Colonic mucosa (tissue), 4 donors: Measurements from ENCODE around the gene CD40LG. TPM values are rescaled to one million over a fixed set of nuclear protein-coding genes. Genes with fewer than 3 reads are reported as not detected.

Experiments
- DNase-seq: peaks from one replicate; pipeline ENCODE4 v3.0.0-alpha.2; 2020
- H3K27ac ChIP-seq: fragments of 200-600 bp; one replicate; pipeline ENCODE4 v1.8.0; 2021
- H3K27me3 ChIP-seq: fragments of 200-600 bp; one replicate; pipeline ENCODE4 v1.8.0; 2021
- H3K36me3 ChIP-seq: fragments of 200-600 bp; one replicate; pipeline ENCODE4 v1.8.0; 2021
- H3K4me1 ChIP-seq: fragments of 200-600 bp; one replicate; pipeline ENCODE4 v1.8.0; 2021; ENCODE audit warnings: mild to moderate bottlenecking
- H3K4me3 ChIP-seq: fragments of 200-600 bp; one replicate; pipeline ENCODE4 v1.8.0; 2021
- H3K9ac ChIP-seq, 2 donors: one replicate each; pipeline ENCODE4 v1.7.0; 2013; ENCODE audit warnings: control low read depth in 2 of 2, low read depth in 2 of 2, low read length in 2 of 2
- H3K9me3 ChIP-seq: fragments of 200-600 bp; one replicate; pipeline ENCODE4 v1.8.0; 2021
- intact Hi-C: fragments of 100-400 bp; cut with DNase I; formaldehyde crosslinking; loops from one replicate; pipeline ENCODE4 v1.14.1; 2022
- total RNA-seq, 2 donors: library from RNA; stranded (reverse); fragmentation: NEBNext Ultra II Directional in 1 of 2; extraction: Animal tissue kit (Norgen Biotek cat#: 25700) in 1 of 2; gene quantifications; one replicate each; pipeline ENCODE4 v1.2.1, GENCODE V29; 2021
- TF ChIP-seq, protein P1 (sequence below): fragments of 200-600 bp; IDR thresholded peaks from one replicate; pipeline ENCODE4 v1.8.0; 2022; ENCODE audit warnings: antibody characterized with exemption, mild to moderate bottlenecking
- donor health status: healthy.
- donor health status: DM: no; HTN: no; CAD: no.
- donor health status: DM: no; HTN: no; CAD: no.

Gene CD40LG
- total RNA-seq, 2 donors from 2014 or later, result 0.44 to 0.69 TPM

DNA sequence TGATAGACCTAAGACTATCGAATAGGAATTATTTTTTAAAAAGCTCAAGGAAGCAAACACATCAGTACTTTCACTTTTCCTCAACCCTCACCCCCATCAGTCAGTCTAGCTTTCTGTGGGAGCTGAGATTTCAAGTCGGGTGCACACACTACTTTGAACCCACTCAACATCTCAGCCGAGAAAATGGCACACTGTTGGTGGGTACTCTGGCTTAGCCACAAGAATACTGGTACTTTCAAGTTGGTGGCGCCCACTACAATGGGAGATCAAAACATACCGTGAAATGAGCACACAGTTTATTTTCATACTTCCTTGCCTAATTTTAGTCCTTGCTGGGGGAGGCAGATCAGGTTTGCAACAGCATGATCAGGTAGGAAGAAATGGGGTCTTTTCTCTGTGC, 10.2 kb downstream of the CD40LG start:
- TF ChIP-seq, protein P1, sequence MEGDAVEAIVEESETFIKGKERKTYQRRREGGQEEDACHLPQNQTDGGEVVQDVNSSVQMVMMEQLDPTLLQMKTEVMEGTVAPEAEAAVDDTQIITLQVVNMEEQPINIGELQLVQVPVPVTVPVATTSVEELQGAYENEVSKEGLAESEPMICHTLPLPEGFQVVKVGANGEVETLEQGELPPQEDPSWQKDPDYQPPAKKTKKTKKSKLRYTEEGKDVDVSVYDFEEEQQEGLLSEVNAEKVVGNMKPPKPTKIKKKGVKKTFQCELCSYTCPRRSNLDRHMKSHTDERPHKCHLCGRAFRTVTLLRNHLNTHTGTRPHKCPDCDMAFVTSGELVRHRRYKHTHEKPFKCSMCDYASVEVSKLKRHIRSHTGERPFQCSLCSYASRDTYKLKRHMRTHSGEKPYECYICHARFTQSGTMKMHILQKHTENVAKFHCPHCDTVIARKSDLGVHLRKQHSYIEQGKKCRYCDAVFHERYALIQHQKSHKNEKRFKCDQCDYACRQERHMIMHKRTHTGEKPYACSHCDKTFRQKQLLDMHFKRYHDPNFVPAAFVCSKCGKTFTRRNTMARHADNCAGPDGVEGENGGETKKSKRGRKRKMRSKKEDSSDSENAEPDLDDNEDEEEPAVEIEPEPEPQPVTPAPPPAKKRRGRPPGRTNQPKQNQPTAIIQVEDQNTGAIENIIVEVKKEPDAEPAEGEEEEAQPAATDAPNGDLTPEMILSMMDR, result no peak
- H3K27me3 ChIP-seq, result no peaks in the 10 kb centered on the region
- no peak overlapping the region for H3K27ac ChIP-seq
- no peaks in the 10 kb centered on the region for H3K36me3 ChIP-seq
- no peak for DNase-seq
- no peak overlapping the region for H3K9ac ChIP-seq
- no peaks in the 10 kb centered on the region for H3K4me1 ChIP-seq
- no peaks in the 10 kb centered on the region for H3K9me3 ChIP-seq
- H3K4me3 ChIP-seq, result no peak overlapping the region
- intact Hi-C loops, result no loop called here

DNA sequence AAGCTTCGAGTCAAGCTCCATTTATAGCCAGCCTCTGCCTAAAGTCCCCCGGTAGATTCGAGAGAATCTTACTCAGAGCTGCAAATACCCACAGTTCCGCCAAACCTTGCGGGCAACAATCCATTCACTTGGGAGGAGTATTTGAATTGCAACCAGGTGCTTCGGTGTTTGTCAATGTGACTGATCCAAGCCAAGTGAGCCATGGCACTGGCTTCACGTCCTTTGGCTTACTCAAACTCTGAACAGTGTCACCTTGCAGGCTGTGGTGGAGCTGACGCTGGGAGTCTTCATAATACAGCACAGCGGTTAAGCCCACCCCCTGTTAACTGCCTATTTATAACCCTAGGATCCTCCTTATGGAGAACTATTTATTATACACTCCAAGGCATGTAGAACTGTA, 11.2 kb downstream of the CD40LG start:
- H3K27ac ChIP-seq, result no peak overlapping the region
- DNase-seq, result no peak
- TF ChIP-seq, protein P1, result no peak
- no peaks in the 10 kb centered on the region for H3K9me3 ChIP-seq
- no peak overlapping the region for H3K4me3 ChIP-seq
- H3K27me3 ChIP-seq, result no peaks in the 10 kb centered on the region
- H3K9ac ChIP-seq, result no peak overlapping the region
- intact Hi-C loops, result no loop called here
- H3K36me3 ChIP-seq, result no peaks in the 10 kb centered on the region
- no peaks in the 10 kb centered on the region for H3K4me1 ChIP-seq

DNA sequence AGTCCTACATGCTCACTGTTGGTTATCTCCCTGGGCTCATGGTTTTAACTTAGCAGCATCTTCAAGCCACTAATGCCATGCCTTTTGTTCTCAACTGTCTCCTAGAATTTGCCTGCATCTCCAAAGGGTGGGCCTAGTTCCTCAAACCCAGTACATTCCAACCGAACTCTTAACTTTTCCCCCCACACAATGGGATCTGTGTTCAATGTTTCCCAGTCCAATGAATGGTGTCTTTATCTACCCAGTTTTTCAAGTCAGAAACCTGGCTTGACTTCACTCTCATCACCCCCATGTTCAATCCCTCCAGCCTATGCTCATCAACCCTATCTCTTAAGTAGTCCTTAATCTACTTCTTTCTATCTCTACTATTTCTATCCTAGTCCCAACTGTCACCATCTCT, 12.9 kb downstream of the CD40LG start:
- Histone ChIP-seq H3K4me1 (no peaks in the 10 kb centered on the region), H3K9ac (no peak overlapping the region), H3K27ac (no peak overlapping the region), H3K4me3 (no peak overlapping the region), H3K9me3 (no peaks in the 10 kb centered on the region), H3K36me3 (no peaks in the 10 kb centered on the region), H3K27me3 (no peaks in the 10 kb centered on the region)
- TF ChIP-seq, protein P1, result no peak
- DNase-seq, result no peak
- intact Hi-C loops, result no loop called here

DNA sequence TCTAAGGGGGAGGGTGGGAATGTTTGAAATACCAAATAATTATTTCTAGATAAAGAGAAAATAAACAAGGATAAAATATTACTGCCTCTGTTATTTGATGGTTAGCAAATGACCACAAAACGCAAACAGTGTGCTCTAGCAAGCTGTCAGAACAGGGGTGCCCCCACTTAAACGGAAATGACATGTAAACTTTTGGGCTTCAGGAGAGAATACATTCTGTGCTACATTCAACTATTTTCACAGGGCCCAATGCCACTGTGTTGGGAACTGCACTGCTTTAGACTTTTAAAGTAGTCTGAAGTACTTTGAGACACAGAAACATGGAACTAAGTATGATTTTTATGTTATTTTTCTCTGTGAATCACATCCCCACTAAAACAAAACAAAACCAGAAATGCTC, 14.1 kb downstream of the CD40LG start:
- no peaks in the 10 kb centered on the region for H3K4me1 ChIP-seq
- TF ChIP-seq, protein P1, result no peak
- no peak overlapping the region for H3K9ac ChIP-seq
- no peak overlapping the region for H3K4me3 ChIP-seq
- H3K36me3 ChIP-seq, result no peaks in the 10 kb centered on the region
- no peaks in the 10 kb centered on the region for H3K27me3 ChIP-seq
- no peak overlapping the region for H3K27ac ChIP-seq
- DNase-seq, result no peak
- H3K9me3 ChIP-seq, result no peaks in the 10 kb centered on the region
- intact Hi-C loops, result no loop called here

DNA sequence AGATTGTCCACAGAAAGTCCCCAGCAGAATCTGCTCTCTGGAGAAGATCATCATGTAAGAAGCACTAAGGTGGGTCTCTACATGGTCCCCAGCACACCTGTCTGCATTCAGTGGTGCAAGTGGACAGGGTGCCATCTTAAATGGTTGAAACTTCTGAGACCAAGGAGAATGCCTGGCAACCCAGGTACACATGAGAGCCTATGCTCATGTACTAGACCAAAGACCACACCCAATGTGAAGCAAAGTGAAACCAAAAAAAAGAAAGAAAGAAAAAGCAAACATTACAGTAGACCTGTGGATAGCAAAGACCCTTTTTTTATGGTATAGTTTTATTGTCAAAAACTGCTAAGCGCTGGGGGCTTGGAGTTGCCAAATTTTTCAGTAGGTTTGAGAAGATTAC, 15.0 kb downstream of the CD40LG start:
- Histone ChIP-seq H3K4me3 (no peak overlapping the region), H3K27ac (no peak overlapping the region), H3K27me3 (no peaks in the 10 kb centered on the region), H3K9ac (no peak overlapping the region), H3K36me3 (no peaks in the 10 kb centered on the region), H3K4me1 (no peaks in the 10 kb centered on the region), H3K9me3 (no peaks in the 10 kb centered on the region)
- TF ChIP-seq, protein P1, result no peak
- DNase-seq, result no peak
- intact Hi-C loops, result no loop called here
